Fibroblast of mammary gland (primary cell): Measurements from ENCODE around the gene CAMK2D.
A peak's percentile ranks its signal among the peaks of the same experiment; 100 is the strongest.

ENCODE experiments used
- DNase-seq: peaks from one replicate; pipeline ENCODE4 v3.0.0-alpha.2; 2010; ENCODE audit warnings: low read depth
- H3K4me3 ChIP-seq: 2 replicates; pipeline ENCODE4 v1.5.1; 2011; ENCODE audit warnings: low read depth, mild to moderate bottlenecking, low read length, moderate library complexity; ENCODE audit not compliant: control insufficient read depth
- CTCF ChIP-seq: conservative IDR thresholded peaks from 2 replicates; pipeline ENCODE4 v1.5.1; 2011; ENCODE audit warnings: low read depth, low read length, inconsistent platforms; ENCODE audit not compliant: control insufficient read depth, insufficient read depth

Gene CAMK2D

GRCh38 chr4:113646442-113646822 is 115.1 kb downstream of the CAMK2D start:
- DNase-seq, result peak; percentile 49
- TF ChIP-seq CTCF, result no peak
- no peak overlapping the region for H3K4me3 ChIP-seq

GRCh38 chr4:113645771-113646441 is 115.6 kb downstream of the CAMK2D start:
- H3K4me3 ChIP-seq, result no peak overlapping the region
- TF ChIP-seq CTCF, result no peak

DNA sequence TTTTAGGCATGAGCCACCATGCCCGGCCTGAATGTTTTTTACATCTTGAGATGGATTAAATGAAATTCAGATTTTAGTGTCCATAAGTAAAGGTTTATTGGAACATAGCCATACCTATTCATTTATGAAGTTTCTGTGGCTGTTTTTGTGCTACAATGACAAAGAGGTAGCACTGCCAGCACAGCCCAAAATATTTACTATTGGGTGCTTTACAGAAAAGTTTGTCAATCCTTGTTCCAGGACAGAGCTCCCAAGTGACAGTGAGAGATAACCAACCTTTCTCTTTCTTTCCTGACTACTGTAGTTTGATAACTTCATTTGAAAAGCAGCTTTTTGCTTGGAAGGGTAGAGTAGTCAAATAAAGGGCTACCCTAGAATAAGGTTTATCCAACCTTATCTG is 116.2 kb downstream of the CAMK2D start:
- no peak overlapping the region for H3K4me3 ChIP-seq
- DNase-seq, result no peak
- TF ChIP-seq CTCF, result no peak

More at GRCh38 chr4:113645771-113646441, 115.6 kb downstream of the CAMK2D start:
- DNase-seq, result peak; percentile 69

DNA sequence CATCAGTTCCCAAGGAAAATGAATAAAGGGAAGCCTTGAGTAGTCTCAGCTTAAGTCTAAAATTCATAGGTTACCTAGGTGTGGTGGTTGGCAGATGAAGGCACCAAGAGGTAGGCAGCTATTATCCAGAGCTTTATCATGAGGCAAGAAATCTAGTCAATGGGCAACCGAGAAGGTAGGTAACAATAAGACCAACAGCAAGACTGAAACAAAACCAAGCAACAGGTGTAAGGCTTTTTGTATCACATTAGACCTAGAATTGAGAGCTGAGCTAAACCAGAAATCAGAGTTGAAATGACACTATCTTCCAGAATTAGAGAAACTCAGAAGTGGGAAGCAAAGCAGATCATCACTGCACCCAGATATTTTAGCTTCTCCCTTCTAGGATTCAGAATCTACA is 117.1 kb downstream of the CAMK2D start:
- TF ChIP-seq CTCF, result no peak
- no peak overlapping the region for H3K4me3 ChIP-seq
- no peak for DNase-seq

GRCh38 chr4:113643505-113643904 is 118.0 kb downstream of the CAMK2D start:
- no peak for TF ChIP-seq CTCF
- DNase-seq, result no peak
- H3K4me3 ChIP-seq, result no peak overlapping the region

- H3K4me3 ChIP-seq, result no peak overlapping the region
- DNase-seq, result no peak
- TF ChIP-seq CTCF, result no peak
Measured at GRCh38 chr4:113641025-113641431, 120.5 kb downstream of the CAMK2D start.

GRCh38 chr4:113639326-113639725 is 122.2 kb downstream of the CAMK2D start:
- TF ChIP-seq CTCF, result no peak

More at GRCh38 chr4:113639326-113639725, 122.2 kb downstream of the CAMK2D start:
- no peak overlapping the region for H3K4me3 ChIP-seq
- no peak for DNase-seq
